D721Med (cell line): Measurements from ENCODE around the gene S100A1.

Source experiments
- DNase-seq: peaks from one replicate; pipeline ENCODE4 v3.0.0; 2011; ENCODE audit warnings: low spot score; ENCODE audit not compliant: insufficient read length
- FAIRE-seq: peaks from 2 replicates; lab custom pipeline; 2011; peaks lifted over from hg19 to GRCh38; lab: Jason Lieb, UNC
- TF ChIP-seq, protein P1 (sequence below): IDR thresholded peaks from 2 replicates; pipeline ENCODE4 v1.5.1; 2012; ENCODE audit warnings: mild to moderate bottlenecking, control low read depth; ENCODE audit not compliant: insufficient read depth; ENCODE audit errors: missing control alignments

S100A1 gene

GRCh38 chr1:153678519-153679336 lies 50.5 kb downstream of the S100A1 start, which contains the start of gene NPR1:
Gene NPR1, plus strand, starts transcription at chr1:153678688. Its CDS starts 421 bp downstream, at chr1:153679109.
- DNase-seq (peak; percentile 53), FAIRE-seq (no peak)
- TF ChIP-seq, protein P1, sequence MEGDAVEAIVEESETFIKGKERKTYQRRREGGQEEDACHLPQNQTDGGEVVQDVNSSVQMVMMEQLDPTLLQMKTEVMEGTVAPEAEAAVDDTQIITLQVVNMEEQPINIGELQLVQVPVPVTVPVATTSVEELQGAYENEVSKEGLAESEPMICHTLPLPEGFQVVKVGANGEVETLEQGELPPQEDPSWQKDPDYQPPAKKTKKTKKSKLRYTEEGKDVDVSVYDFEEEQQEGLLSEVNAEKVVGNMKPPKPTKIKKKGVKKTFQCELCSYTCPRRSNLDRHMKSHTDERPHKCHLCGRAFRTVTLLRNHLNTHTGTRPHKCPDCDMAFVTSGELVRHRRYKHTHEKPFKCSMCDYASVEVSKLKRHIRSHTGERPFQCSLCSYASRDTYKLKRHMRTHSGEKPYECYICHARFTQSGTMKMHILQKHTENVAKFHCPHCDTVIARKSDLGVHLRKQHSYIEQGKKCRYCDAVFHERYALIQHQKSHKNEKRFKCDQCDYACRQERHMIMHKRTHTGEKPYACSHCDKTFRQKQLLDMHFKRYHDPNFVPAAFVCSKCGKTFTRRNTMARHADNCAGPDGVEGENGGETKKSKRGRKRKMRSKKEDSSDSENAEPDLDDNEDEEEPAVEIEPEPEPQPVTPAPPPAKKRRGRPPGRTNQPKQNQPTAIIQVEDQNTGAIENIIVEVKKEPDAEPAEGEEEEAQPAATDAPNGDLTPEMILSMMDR, result no peak

DNA sequence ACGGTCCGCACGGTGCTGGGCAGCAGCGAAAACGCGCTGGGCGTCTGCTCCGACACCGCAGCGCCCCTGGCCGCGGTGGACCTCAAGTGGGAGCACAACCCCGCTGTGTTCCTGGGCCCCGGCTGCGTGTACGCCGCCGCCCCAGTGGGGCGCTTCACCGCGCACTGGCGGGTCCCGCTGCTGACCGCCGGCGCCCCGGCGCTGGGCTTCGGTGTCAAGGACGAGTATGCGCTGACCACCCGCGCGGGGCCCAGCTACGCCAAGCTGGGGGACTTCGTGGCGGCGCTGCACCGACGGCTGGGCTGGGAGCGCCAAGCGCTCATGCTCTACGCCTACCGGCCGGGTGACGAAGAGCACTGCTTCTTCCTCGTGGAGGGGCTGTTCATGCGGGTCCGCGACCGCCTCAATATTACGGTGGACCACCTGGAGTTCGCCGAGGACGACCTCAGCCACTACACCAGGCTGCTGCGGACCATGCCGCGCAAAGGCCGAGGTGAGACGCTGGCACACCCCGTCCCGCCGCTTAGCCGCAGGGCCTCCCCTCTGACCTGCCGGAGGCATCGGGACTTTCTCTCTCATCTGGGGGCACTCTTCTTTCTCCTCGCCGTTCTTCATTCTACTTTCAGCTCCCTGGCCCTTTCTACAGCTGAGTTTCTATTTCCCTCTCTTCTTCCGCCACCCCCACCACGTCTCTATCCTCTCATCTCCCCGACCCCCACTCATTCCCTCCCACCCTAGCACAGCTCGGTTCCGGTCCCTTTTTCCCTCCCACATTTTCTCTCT lies 51.3 kb downstream of the S100A1 start:
- TF ChIP-seq, protein P1, result no peak
- DNase-seq, result no peak
- FAIRE-seq, result no peak

- DNase-seq (no peak), FAIRE-seq (no peak)
- TF ChIP-seq, protein P1, result no peak
Observed at GRCh38 chr1:153680120-153680403, 51.8 kb downstream of the S100A1 start.
